22Rv1 (cell line): Measurements from ENCODE around the gene OR2V1.

ENCODE experiments used
- CTCF ChIP-seq: fragments of 450-650 bp; IDR thresholded peaks from 2 replicates; pipeline ENCODE4 v1.5.1; 2017; ENCODE audit warnings: mild to moderate bottlenecking
- ZFX ChIP-seq: fragments of 450-650 bp; IDR thresholded peaks from 2 replicates; pipeline ENCODE4 v1.6.1; 2017; ENCODE audit warnings: antibody characterized with exemption, borderline replicate concordance

GRCh38 chr5:181127907-181128626, 2.9 kb downstream of the OR2V1 start:
- TF ChIP-seq CTCF (no peak), ZFX (no peak)
